ENCODE measurements around the gene C1orf87. TPM values are rescaled to one million over a fixed set of nuclear protein-coding genes. Genes with fewer than 3 reads are reported as not detected.

Gene C1orf87
- total and polyA plus RNA-seq, 2 donors (not counting 3 experiments of a cell fraction or from before 2014, with no cell fraction given): not detected

GRCh38 chr1:60063561-60063960, 10.0 kb downstream of the C1orf87 start:
- BruUV-seq (replicated peaks): no TSS peak
- H3K4me3 ChIP-seq (replicated peaks in 1 of 3; ENCODE audit: insufficient read depth in 1 of 3, low read depth in 1 of 3, low read length in 3 of 3): no peak overlapping the region
- TF ChIP-seq EZH2 (IDR thresholded peaks at IDR 0.05; ENCODE audit: borderline replicate concordance, low read depth, low read length, severe bottlenecking) (no peak), POLR2AphosphoS5 (IDR thresholded peaks at IDR 0.05; ENCODE audit: insufficient read depth, low read depth, low read length) (no peak), JUN (IDR thresholded peaks at IDR 0.05; ENCODE audit: borderline replicate concordance, insufficient read depth, insufficient read length, low read depth) (no peak), MYC (IDR thresholded peaks at IDR 0.05; ENCODE audit: low read depth, low read length) (no peak), POLR2A (IDR thresholded peaks at IDR 0.05; ENCODE audit: low read depth, low read length) (no peak), GATA2 (IDR thresholded peaks at IDR 0.05; ENCODE audit: insufficient read depth, insufficient read length, low read depth, low read length) (no peak), MAX (IDR thresholded peaks at IDR 0.05; ENCODE audit: insufficient read depth, insufficient read length) (no peak), FOS (IDR thresholded peaks at IDR 0.05; ENCODE audit: borderline replicate concordance, insufficient read depth, low read length) (no peak)
- TF ChIP-seq, protein P1, sequence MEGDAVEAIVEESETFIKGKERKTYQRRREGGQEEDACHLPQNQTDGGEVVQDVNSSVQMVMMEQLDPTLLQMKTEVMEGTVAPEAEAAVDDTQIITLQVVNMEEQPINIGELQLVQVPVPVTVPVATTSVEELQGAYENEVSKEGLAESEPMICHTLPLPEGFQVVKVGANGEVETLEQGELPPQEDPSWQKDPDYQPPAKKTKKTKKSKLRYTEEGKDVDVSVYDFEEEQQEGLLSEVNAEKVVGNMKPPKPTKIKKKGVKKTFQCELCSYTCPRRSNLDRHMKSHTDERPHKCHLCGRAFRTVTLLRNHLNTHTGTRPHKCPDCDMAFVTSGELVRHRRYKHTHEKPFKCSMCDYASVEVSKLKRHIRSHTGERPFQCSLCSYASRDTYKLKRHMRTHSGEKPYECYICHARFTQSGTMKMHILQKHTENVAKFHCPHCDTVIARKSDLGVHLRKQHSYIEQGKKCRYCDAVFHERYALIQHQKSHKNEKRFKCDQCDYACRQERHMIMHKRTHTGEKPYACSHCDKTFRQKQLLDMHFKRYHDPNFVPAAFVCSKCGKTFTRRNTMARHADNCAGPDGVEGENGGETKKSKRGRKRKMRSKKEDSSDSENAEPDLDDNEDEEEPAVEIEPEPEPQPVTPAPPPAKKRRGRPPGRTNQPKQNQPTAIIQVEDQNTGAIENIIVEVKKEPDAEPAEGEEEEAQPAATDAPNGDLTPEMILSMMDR (IDR thresholded peaks at IDR 0.05; ENCODE audit: extremely low read depth in 1 of 2, insufficient read depth in 1 of 2, low read depth in 1 of 2, low read length in 2 of 2): no peak
- no peaks in the 10 kb centered on the region for H3K9me1 ChIP-seq (replicated peaks; ENCODE audit: control insufficient read depth, extremely low read depth, insufficient read depth, low read length)
- intact Hi-C loops (cut with micrococcal nuclease) (no loop called here), dilution Hi-C loops (cut with MboI; ENCODE audit: extremely low pct_ligation_motif_present, low sequenced_read_pairs) (no loop called here)
- FAIRE-seq (no peak), DNase-seq (ENCODE audit: low read depth, low spot score) (no peak)
- H3K79me2 ChIP-seq (ENCODE audit: control insufficient read depth, insufficient read depth, low read length): no peaks in the 10 kb centered on the region
- no peak overlapping the region for H3K27ac ChIP-seq (ENCODE audit: insufficient read depth, low read depth, low read length)
- CTCF ChIA-PET: no interaction called here
- H4K20me1 ChIP-seq (replicated peaks; ENCODE audit: control insufficient read depth, extremely low read depth, insufficient read depth, low read length): no peaks in the 10 kb centered on the region
- H3K9me3 ChIP-seq (replicated peaks; ENCODE audit: control insufficient read depth, insufficient read depth, low read length): no peaks in the 10 kb centered on the region
- POLR2A ChIA-PET: no interaction called here
- H3K36me3 ChIP-seq (ENCODE audit: control insufficient read depth in 2 of 2, extremely low read depth in 1 of 2, insufficient read depth in 2 of 2, low read length in 2 of 2): no peaks in the 10 kb centered on the region
- H3K27me3 ChIP-seq (ENCODE audit: control insufficient read depth in 2 of 2, insufficient read depth in 2 of 2, low read length in 2 of 2): no peaks in the 10 kb centered on the region
- no peaks in the 10 kb centered on the region for H3K4me1 ChIP-seq (ENCODE audit: control insufficient read depth, extremely low read depth, insufficient read depth, low read length)
- no peak overlapping the region for H2AFZ ChIP-seq (ENCODE audit: low read depth, low read length)
- no peak overlapping the region for H3K9ac ChIP-seq (replicated peaks; ENCODE audit: extremely low read depth, insufficient read depth, low read length)
- H3K4me2 ChIP-seq (ENCODE audit: insufficient read depth, low read length): no peak overlapping the region

Measured in endothelial cell of umbilical vein (primary cell).